ENCODE data around the gene CACTIN.

Gene CACTIN

GRCh38 chr19:3608079-3608641, 18.4 kb downstream of the CACTIN start:
- no peak for DNase-seq

- no peak for DNase-seq
Measured at GRCh38 chr19:3607303-3608078, 19.1 kb downstream of the CACTIN start.

GRCh38 chr19:3606690-3607289, 19.8 kb downstream of the CACTIN start, which contains the start of gene TBXA2R:
TSS of gene TBXA2R (minus strand) at chr19:3606875. CDS start at chr19:3600634, 6,241 bp downstream.
- DNase-seq, result no peak

- no peak for DNase-seq
Measured at GRCh38 chr19:3606174-3606689, 20.4 kb downstream of the CACTIN start.

- DNase-seq, result no peak
Measured at GRCh38 chr19:3605770-3606169, 20.8 kb downstream of the CACTIN start.

GRCh38 chr19:3605361-3605760, 21.2 kb downstream of the CACTIN start:
- no peak for DNase-seq

- DNase-seq, result no peak
Measured at GRCh38 chr19:3604987-3605343, 21.6 kb downstream of the CACTIN start.

GRCh38 chr19:3604227-3604986, 22.2 kb downstream of the CACTIN start:
- DNase-seq, result no peak

GRCh38 chr19:3603121-3603811, 23.3 kb downstream of the CACTIN start:
- no peak for DNase-seq

GRCh38 chr19:3601021-3601420, 25.6 kb downstream of the CACTIN start:
- no peak for DNase-seq

- no peak for DNase-seq
Measured at GRCh38 chr19:3599776-3600187, 26.8 kb downstream of the CACTIN start.

GRCh38 chr19:3595521-3596061, 31.0 kb downstream of the CACTIN start:
- DNase-seq, result no peak

GRCh38 chr19:3593156-3593555, 33.4 kb downstream of the CACTIN start:
- no peak for DNase-seq

GRCh38 chr19:3591876-3592613, 34.5 kb downstream of the CACTIN start:
- DNase-seq, result no peak

- no peak for DNase-seq
Measured at GRCh38 chr19:3590991-3591659, 35.5 kb downstream of the CACTIN start.

GRCh38 chr19:3589949-3590348, 36.6 kb downstream of the CACTIN start:
- DNase-seq, result no peak

GRCh38 chr19:3589439-3589838, 37.2 kb downstream of the CACTIN start:
- no peak for DNase-seq

- no peak for DNase-seq
Measured at GRCh38 chr19:3586707-3587346, 39.8 kb downstream of the CACTIN start.

- DNase-seq, result no peak
Measured at GRCh38 chr19:3586127-3586626, 40.4 kb downstream of the CACTIN start.

Data from DMS 273 treated with DMSO at 0.1 percent for 48 hours (cell line).